Central memory CD8-positive, alpha-beta T cell (primary cell): ENCODE results near the gene NDUFS7.

ENCODE experiments used
- ATAC-seq: fragments of 150-1000 bp; cut with Tn5 transposase; replicated peaks from 2 replicates; pipeline ENCODE4 v1.10.0; 2022; ENCODE audit warnings: mild to moderate bottlenecking, moderate FRiP score, moderate number of reproducible peaks; ENCODE audit not compliant: poor library complexity, severe bottlenecking; ENCODE audit errors: extremely low read depth
- DNase-seq, 2 donors: peaks; one replicate each; pipeline ENCODE4 v3.0.0; 2021; ENCODE audit warnings: low spot score in 2 of 2
- H3K27ac Mint-ChIP-seq: one replicate; pipeline ENCODE4 v1.8.0; 2022; ENCODE audit warnings: low read depth, mild to moderate bottlenecking, moderate library complexity, mixed read lengths
- H3K27me3 Mint-ChIP-seq: one replicate; pipeline ENCODE4 v1.8.0; 2022; ENCODE audit warnings: mixed read lengths
- H3K36me3 Mint-ChIP-seq: one replicate; pipeline ENCODE4 v1.8.0; 2022; ENCODE audit warnings: mild to moderate bottlenecking, moderate library complexity, mixed read lengths; ENCODE audit not compliant: insufficient read depth
- H3K4me1 Mint-ChIP-seq: one replicate; pipeline ENCODE4 v1.8.0; 2022; ENCODE audit warnings: mixed read lengths
- H3K4me3 Mint-ChIP-seq: one replicate; pipeline ENCODE4 v1.8.0; 2022; ENCODE audit warnings: mild to moderate bottlenecking, moderate library complexity, mixed read lengths
- H3K9me3 Mint-ChIP-seq: one replicate; pipeline ENCODE4 v1.8.0; 2022; ENCODE audit warnings: mixed read lengths

The NDUFS7 gene

GRCh38 chr19:1357531-1358109, 26.1 kb upstream of the NDUFS7 start:
- DNase-seq: no peak
- H3K9me3 Mint-ChIP-seq: no peaks in the 10 kb centered on the region
- H3K27ac Mint-ChIP-seq: no peak overlapping the region
- peaks cover 9% of the 10 kb centered on the region for H3K4me1 Mint-ChIP-seq
- H3K4me3 Mint-ChIP-seq: no peak overlapping the region
- no peak for ATAC-seq
- H3K27me3 Mint-ChIP-seq: no peaks in the 10 kb centered on the region
- H3K36me3 Mint-ChIP-seq: peaks cover 18% of the 10 kb centered on the region

- no peak for DNase-seq
- Mint-ChIP-seq H3K27me3 (no peaks in the 10 kb centered on the region), H3K4me3 (no peak overlapping the region), H3K36me3 (peaks cover 11% of the 10 kb centered on the region), H3K9me3 (no peaks in the 10 kb centered on the region), H3K4me1 (peaks cover 8% of the 10 kb centered on the region), H3K27ac (no peak overlapping the region)
- no peak for ATAC-seq
Measured at GRCh38 chr19:1360126-1360817, 23.4 kb upstream of the NDUFS7 start.

GRCh38 chr19:1360818-1361461, 22.8 kb upstream of the NDUFS7 start:
- peaks cover 7% of the 10 kb centered on the region for H3K36me3 Mint-ChIP-seq
- peaks cover 1% of the 10 kb centered on the region for H3K4me1 Mint-ChIP-seq
- no peak overlapping the region for H3K27ac Mint-ChIP-seq
- no peaks in the 10 kb centered on the region for H3K9me3 Mint-ChIP-seq
- no peaks in the 10 kb centered on the region for H3K27me3 Mint-ChIP-seq
- H3K4me3 Mint-ChIP-seq: no peak overlapping the region
- ATAC-seq: no peak
- DNase-seq: no peak

- H3K4me3 Mint-ChIP-seq: no peak overlapping the region
Measured at GRCh38 chr19:1361601-1362386, 21.9 kb upstream of the NDUFS7 start.

GRCh38 chr19:1362387-1363257, 21.1 kb upstream of the NDUFS7 start:
- no peak overlapping the region for H3K27ac Mint-ChIP-seq
- H3K4me3 Mint-ChIP-seq: no peak overlapping the region
- DNase-seq: no peak
- no peak for ATAC-seq
- no peaks in the 10 kb centered on the region for H3K4me1 Mint-ChIP-seq
- peaks cover 9% of the 10 kb centered on the region for H3K36me3 Mint-ChIP-seq
- no peaks in the 10 kb centered on the region for H3K27me3 Mint-ChIP-seq
- H3K9me3 Mint-ChIP-seq: no peaks in the 10 kb centered on the region

More at GRCh38 chr19:1361601-1362386, 21.9 kb upstream of the NDUFS7 start:
- Mint-ChIP-seq H3K9me3 (no peaks in the 10 kb centered on the region), H3K27ac (no peak overlapping the region), H3K36me3 (peaks cover 7% of the 10 kb centered on the region), H3K27me3 (no peaks in the 10 kb centered on the region), H3K4me1 (no peaks in the 10 kb centered on the region)
- no peak for ATAC-seq
- no peak for DNase-seq

- Mint-ChIP-seq H3K4me3 (peak overlapping the region; percentile 34), H3K9me3 (no peaks in the 10 kb centered on the region), H3K27ac (peak overlapping the region; percentile 78), H3K4me1 (no peaks in the 10 kb centered on the region), H3K27me3 (no peaks in the 10 kb centered on the region), H3K36me3 (peaks cover 8% of the 10 kb centered on the region)
- DNase-seq (no peak), ATAC-seq (peak; percentile 77)
Measured at GRCh38 chr19:1363599-1363998, 20.1 kb upstream of the NDUFS7 start.

- ATAC-seq (peak; percentile 36), DNase-seq (no peak)
- Mint-ChIP-seq H3K27ac (peak overlapping the region; percentile 78), H3K4me1 (no peaks in the 10 kb centered on the region), H3K27me3 (no peaks in the 10 kb centered on the region), H3K4me3 (peak overlapping the region; percentile 40), H3K36me3 (peaks cover 6% of the 10 kb centered on the region), H3K9me3 (no peaks in the 10 kb centered on the region)
Measured at GRCh38 chr19:1364070-1364704, 19.5 kb upstream of the NDUFS7 start.

- ATAC-seq (no peak), DNase-seq (no peak)
- Mint-ChIP-seq H3K9me3 (no peaks in the 10 kb centered on the region), H3K36me3 (peaks cover 3% of the 10 kb centered on the region), H3K4me3 (no peak overlapping the region), H3K27me3 (no peaks in the 10 kb centered on the region), H3K27ac (no peak overlapping the region), H3K4me1 (no peaks in the 10 kb centered on the region)
Measured at GRCh38 chr19:1365319-1366269, 18.1 kb upstream of the NDUFS7 start.

- ATAC-seq: no peak
- peaks cover 4% of the 10 kb centered on the region for H3K36me3 Mint-ChIP-seq
- no peak overlapping the region for H3K27ac Mint-ChIP-seq
- H3K27me3 Mint-ChIP-seq: no peaks in the 10 kb centered on the region
- DNase-seq: no peak
- no peaks in the 10 kb centered on the region for H3K4me1 Mint-ChIP-seq
- no peaks in the 10 kb centered on the region for H3K9me3 Mint-ChIP-seq
- H3K4me3 Mint-ChIP-seq: no peak overlapping the region
Measured at GRCh38 chr19:1366296-1366695, 17.4 kb upstream of the NDUFS7 start.

GRCh38 chr19:1366899-1367870, 16.5 kb upstream of the NDUFS7 start:
- DNase-seq: no peak
- no peak overlapping the region for H3K4me3 Mint-ChIP-seq
- peaks cover 4% of the 10 kb centered on the region for H3K36me3 Mint-ChIP-seq
- no peaks in the 10 kb centered on the region for H3K27me3 Mint-ChIP-seq
- no peaks in the 10 kb centered on the region for H3K4me1 Mint-ChIP-seq
- no peak for ATAC-seq
- H3K9me3 Mint-ChIP-seq: no peaks in the 10 kb centered on the region
- H3K27ac Mint-ChIP-seq: no peak overlapping the region
